H1 (cell line): ENCODE measurements around the gene INSIG1. TPM values are rescaled to one million over a fixed set of nuclear protein-coding genes. Genes with fewer than 3 reads are reported as not detected.

ENCODE experiments used
- CTBP2 ChIP-seq: IDR thresholded peaks from 2 replicates; pipeline ENCODE4 v1.7.0; 2011; ENCODE audit warnings: borderline replicate concordance, mild to moderate bottlenecking, moderate library complexity, mixed read lengths, low read length; ENCODE audit not compliant: insufficient read depth, insufficient read length
- polyA plus RNA-seq, 7 experiments: library from polyadenylated mRNA; depleted of rRNA in 3 of 7; stranded (reverse) in 5 of 7; unstranded in 2 of 7; fragments of >200 nt in 5 of 7; fragments of 200-250 nt in 2 of 7; gene quantifications; 1 replicate in 5 of 7; 2 replicates in 1 of 7; 4 replicates in 1 of 7; pipeline versions ENCODE4 v1.2.1 to v1.2.3, GENCODE V29; 2011 to 2013; ENCODE audit warnings: missing spikeins in 2 of 7, mixed read lengths in 2 of 7
- total RNA-seq: library from RNA; stranded (reverse); fragmentation: NEBNext Ultra II Directional; extraction: Animal tissue kit (Norgen Biotek cat#: 25700); gene quantifications from 2 replicates; pipeline ENCODE4 v1.2.1, GENCODE V29; 2021
- TF ChIP-seq, protein P1 (sequence below): fragments of 300-600 bp; sonication (generic); IDR thresholded peaks from 2 replicates; pipeline ENCODE4 v1.7.1; 2012; ENCODE audit warnings: low read length, moderate library complexity, mild to moderate bottlenecking, inconsistent platforms; ENCODE audit not compliant: insufficient replicate concordance

The INSIG1 gene
- total and polyA plus RNA-seq, 2 of the 8 experiments (the other 6 are each of a cell fraction or from before 2014, with no cell fraction given) = 40.0 to 58.4 TPM

DNA sequence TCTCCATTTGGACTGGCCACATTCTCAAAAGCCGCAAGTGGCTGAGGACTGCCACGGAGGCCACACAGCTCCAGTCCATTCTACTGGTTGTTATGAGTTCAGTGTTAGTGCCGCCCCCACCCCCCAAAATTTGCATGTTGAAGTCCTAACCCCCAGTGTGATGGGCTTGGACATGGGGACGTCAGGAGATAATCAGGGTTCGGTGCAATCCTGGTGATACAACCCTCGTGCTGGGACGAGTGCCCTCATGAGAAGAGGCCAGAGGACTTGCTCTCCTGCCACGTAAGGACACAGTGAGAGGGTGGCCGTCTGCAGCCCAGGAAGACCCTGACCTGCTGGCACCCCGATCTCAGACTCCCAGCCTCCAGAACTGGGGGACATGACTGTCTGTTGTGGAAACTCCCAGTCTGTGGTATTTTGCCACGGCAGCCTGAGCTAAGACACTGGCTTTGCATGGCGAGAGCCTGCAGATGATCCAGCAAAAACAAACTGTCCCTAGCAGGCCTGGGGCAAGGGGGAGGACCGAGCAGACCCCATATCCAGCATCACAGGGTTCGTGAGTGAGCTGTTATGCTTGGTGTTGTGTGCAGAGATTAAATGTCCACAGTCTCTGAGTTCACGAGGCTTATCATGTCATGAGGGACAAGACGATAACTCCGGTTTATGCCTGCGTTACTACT is 41.5 kb upstream of the INSIG1 start (continued):
- TF ChIP-seq, protein P1, sequence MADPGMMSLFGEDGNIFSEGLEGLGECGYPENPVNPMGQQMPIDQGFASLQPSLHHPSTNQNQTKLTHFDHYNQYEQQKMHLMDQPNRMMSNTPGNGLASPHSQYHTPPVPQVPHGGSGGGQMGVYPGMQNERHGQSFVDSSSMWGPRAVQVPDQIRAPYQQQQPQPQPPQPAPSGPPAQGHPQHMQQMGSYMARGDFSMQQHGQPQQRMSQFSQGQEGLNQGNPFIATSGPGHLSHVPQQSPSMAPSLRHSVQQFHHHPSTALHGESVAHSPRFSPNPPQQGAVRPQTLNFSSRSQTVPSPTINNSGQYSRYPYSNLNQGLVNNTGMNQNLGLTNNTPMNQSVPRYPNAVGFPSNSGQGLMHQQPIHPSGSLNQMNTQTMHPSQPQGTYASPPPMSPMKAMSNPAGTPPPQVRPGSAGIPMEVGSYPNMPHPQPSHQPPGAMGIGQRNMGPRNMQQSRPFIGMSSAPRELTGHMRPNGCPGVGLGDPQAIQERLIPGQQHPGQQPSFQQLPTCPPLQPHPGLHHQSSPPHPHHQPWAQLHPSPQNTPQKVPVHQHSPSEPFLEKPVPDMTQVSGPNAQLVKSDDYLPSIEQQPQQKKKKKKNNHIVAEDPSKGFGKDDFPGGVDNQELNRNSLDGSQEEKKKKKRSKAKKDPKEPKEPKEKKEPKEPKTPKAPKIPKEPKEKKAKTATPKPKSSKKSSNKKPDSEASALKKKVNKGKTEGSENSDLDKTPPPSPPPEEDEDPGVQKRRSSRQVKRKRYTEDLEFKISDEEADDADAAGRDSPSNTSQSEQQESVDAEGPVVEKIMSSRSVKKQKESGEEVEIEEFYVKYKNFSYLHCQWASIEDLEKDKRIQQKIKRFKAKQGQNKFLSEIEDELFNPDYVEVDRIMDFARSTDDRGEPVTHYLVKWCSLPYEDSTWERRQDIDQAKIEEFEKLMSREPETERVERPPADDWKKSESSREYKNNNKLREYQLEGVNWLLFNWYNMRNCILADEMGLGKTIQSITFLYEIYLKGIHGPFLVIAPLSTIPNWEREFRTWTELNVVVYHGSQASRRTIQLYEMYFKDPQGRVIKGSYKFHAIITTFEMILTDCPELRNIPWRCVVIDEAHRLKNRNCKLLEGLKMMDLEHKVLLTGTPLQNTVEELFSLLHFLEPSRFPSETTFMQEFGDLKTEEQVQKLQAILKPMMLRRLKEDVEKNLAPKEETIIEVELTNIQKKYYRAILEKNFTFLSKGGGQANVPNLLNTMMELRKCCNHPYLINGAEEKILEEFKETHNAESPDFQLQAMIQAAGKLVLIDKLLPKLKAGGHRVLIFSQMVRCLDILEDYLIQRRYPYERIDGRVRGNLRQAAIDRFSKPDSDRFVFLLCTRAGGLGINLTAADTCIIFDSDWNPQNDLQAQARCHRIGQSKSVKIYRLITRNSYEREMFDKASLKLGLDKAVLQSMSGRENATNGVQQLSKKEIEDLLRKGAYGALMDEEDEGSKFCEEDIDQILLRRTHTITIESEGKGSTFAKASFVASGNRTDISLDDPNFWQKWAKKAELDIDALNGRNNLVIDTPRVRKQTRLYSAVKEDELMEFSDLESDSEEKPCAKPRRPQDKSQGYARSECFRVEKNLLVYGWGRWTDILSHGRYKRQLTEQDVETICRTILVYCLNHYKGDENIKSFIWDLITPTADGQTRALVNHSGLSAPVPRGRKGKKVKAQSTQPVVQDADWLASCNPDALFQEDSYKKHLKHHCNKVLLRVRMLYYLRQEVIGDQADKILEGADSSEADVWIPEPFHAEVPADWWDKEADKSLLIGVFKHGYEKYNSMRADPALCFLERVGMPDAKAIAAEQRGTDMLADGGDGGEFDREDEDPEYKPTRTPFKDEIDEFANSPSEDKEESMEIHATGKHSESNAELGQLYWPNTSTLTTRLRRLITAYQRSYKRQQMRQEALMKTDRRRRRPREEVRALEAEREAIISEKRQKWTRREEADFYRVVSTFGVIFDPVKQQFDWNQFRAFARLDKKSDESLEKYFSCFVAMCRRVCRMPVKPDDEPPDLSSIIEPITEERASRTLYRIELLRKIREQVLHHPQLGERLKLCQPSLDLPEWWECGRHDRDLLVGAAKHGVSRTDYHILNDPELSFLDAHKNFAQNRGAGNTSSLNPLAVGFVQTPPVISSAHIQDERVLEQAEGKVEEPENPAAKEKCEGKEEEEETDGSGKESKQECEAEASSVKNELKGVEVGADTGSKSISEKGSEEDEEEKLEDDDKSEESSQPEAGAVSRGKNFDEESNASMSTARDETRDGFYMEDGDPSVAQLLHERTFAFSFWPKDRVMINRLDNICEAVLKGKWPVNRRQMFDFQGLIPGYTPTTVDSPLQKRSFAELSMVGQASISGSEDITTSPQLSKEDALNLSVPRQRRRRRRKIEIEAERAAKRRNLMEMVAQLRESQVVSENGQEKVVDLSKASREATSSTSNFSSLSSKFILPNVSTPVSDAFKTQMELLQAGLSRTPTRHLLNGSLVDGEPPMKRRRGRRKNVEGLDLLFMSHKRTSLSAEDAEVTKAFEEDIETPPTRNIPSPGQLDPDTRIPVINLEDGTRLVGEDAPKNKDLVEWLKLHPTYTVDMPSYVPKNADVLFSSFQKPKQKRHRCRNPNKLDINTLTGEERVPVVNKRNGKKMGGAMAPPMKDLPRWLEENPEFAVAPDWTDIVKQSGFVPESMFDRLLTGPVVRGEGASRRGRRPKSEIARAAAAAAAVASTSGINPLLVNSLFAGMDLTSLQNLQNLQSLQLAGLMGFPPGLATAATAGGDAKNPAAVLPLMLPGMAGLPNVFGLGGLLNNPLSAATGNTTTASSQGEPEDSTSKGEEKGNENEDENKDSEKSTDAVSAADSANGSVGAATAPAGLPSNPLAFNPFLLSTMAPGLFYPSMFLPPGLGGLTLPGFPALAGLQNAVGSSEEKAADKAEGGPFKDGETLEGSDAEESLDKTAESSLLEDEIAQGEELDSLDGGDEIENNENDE = no peak
- no peak for TF ChIP-seq CTBP2
